ENCODE data around the gene DGKZ. TPM values are rescaled to one million over a fixed set of nuclear protein-coding genes. Genes with fewer than 3 reads are reported as not detected.

Gene DGKZ
- total RNA-seq, 4 donors from 2014 or later = 41.2 to 105 (median 49.6) TPM

GRCh38 chr11:46364056-46364455 is 16.8 kb downstream of the DGKZ start:
- H3K4me3 ChIP-seq = no peak overlapping the region
- TF ChIP-seq EP300 (IDR thresholded peaks at IDR 0.05) = no peak
- no peak for TF ChIP-seq CTCF (IDR thresholded peaks at IDR 0.05)
- no peak for TF ChIP-seq POLR2A (IDR thresholded peaks at IDR 0.05)
- peaks cover 0 to 7% (median 0%) of the 10 kb centered on the region in 3 donors for H3K36me3 ChIP-seq
- no peaks in the 10 kb centered on the region for H3K27me3 ChIP-seq
- H3K9me3 ChIP-seq = no peaks in the 10 kb centered on the region
- 75 to 80% methylated on average over 8 to 9 of the region's 9 CpGs for WGBS, 2 donors
- peaks cover 0 to 65% (median 40%) of the 10 kb centered on the region in 4 donors for H3K4me1 ChIP-seq
- DNase-seq (ENCODE audit: low spot score in 2 of 2) = no peak
- peak overlapping the region in 2 of 4 donors; percentile 55 to 83 for H3K27ac ChIP-seq

GRCh38 chr11:46364791-46365190 is 17.5 kb downstream of the DGKZ start:
- TF ChIP-seq CTCF (IDR thresholded peaks at IDR 0.05) (no peak), POLR2A (IDR thresholded peaks at IDR 0.05) (no peak), EP300 (IDR thresholded peaks at IDR 0.05) (no peak)
- Histone ChIP-seq H3K27me3 (no peaks in the 10 kb centered on the region), H3K4me3 (no peak overlapping the region), H3K36me3 (peaks cover 0 to 11% (median 0%) of the 10 kb centered on the region in 3 donors), H3K27ac (peak overlapping the region in 2 of 4 donors; percentile 25 to 55), H3K9me3 (no peaks in the 10 kb centered on the region), H3K4me1 (peaks cover 0 to 65% (median 40%) of the 10 kb centered on the region in 4 donors)
- WGBS, 2 donors = 80 to 93% methylated on average over 2 to 3 of the region's 3 CpGs
- DNase-seq (ENCODE audit: low spot score in 2 of 2) = no peak

- Histone ChIP-seq H3K4me1 (peaks cover 0 to 55% (median 34%) of the 10 kb centered on the region in 4 donors), H3K4me3 (no peak overlapping the region), H3K9me3 (no peaks in the 10 kb centered on the region), H3K27me3 (no peaks in the 10 kb centered on the region), H3K36me3 (peaks cover 0 to 26% (median 0%) of the 10 kb centered on the region in 3 donors), H3K27ac (peak overlapping the region in 2 of 4 donors; percentile 20 to 64)
- TF ChIP-seq POLR2A (IDR thresholded peaks at IDR 0.05) = no peak
- no peak for TF ChIP-seq EP300 (IDR thresholded peaks at IDR 0.05)
- TF ChIP-seq CTCF (IDR thresholded peaks at IDR 0.05) = no peak
- no peak for DNase-seq (ENCODE audit: low spot score in 2 of 2)
- 90 to 95% methylated on average over 9 to 18 of the region's 22 CpGs for WGBS, 2 donors
Observed at GRCh38 chr11:46366260-46366659, 19.0 kb downstream of the DGKZ start.

GRCh38 chr11:46366661-46367161 is 19.4 kb downstream of the DGKZ start:
- TF ChIP-seq CTCF (IDR thresholded peaks at IDR 0.05) (no peak), EP300 (IDR thresholded peaks at IDR 0.05) (no peak)
- no peaks in the 10 kb centered on the region for H3K9me3 ChIP-seq
- H3K4me3 ChIP-seq = no peak overlapping the region
- peaks cover 0 to 51% (median 29%) of the 10 kb centered on the region in 4 donors for H3K4me1 ChIP-seq
- WGBS, 2 donors = 90 to 93% methylated on average over 20 to 31 of the region's 31 CpGs
- peak overlapping the region in 2 of 4 donors; percentile 46 to 59 for H3K27ac ChIP-seq
- H3K27me3 ChIP-seq = no peaks in the 10 kb centered on the region
- H3K36me3 ChIP-seq = peaks cover 0 to 31% (median 0%) of the 10 kb centered on the region in 3 donors
- DNase-seq (ENCODE audit: low spot score in 2 of 2) = no peak

GRCh38 chr11:46367244-46367915 is 20.1 kb downstream of the DGKZ start:
- Histone ChIP-seq H3K9me3 (no peaks in the 10 kb centered on the region), H3K4me3 (no peak overlapping the region), H3K4me1 (peaks cover 0 to 44% (median 23%) of the 10 kb centered on the region in 4 donors), H3K27me3 (no peaks in the 10 kb centered on the region), H3K36me3 (peaks cover 0 to 37% (median 0%) of the 10 kb centered on the region in 3 donors), H3K27ac (peak overlapping the region in 2 of 4 donors; percentile 46 to 59)
- no peak for TF ChIP-seq EP300 (IDR thresholded peaks at IDR 0.05)
- peak; percentile 85 to 95 (median 93) for TF ChIP-seq CTCF (IDR thresholded peaks at IDR 0.05)
- DNase-seq (ENCODE audit: low spot score in 2 of 2) = peak; percentile 59 to 67
- 6 to 14% methylated on average over 7 to 30 of the region's 32 CpGs for WGBS, 2 donors
